ENCODE data around the gene OPCML. TPM values are rescaled to one million over a fixed set of nuclear protein-coding genes. Genes with fewer than 3 reads are reported as not detected.

Gene OPCML
- total RNA-seq, 1 experiment from 2014 or later = 0.13 TPM

GRCh38 chr11:133127741-133128140 is 404.6 kb downstream of the OPCML start:
- intact Hi-C loops (cut with micrococcal nuclease; ENCODE audit: unreplicated experiment) = no loop called here
- BruUV-seq (replicated peaks) = no TSS peak
- TF ChIP-seq EZH2 (IDR thresholded peaks at IDR 0.05; ENCODE audit: borderline replicate concordance, low read depth, low read length, poor library complexity, severe bottlenecking) = no peak
- no peak for TF ChIP-seq CTCF (conservative IDR thresholded peaks at IDR 0.05; ENCODE audit: low read depth, low read length)
- peaks cover 17% of the 10 kb centered on the region for H3K27me3 ChIP-seq (replicated peaks; ENCODE audit: insufficient read depth, low read depth, low read length, poor library complexity)
- H3K27ac ChIP-seq (ENCODE audit: low read depth, low read length, poor library complexity, severe bottlenecking) = no peak overlapping the region
- CTCF ChIA-PET = no interaction called here
- DNase-seq (ENCODE audit: low spot score) = no peak
- H3K36me3 ChIP-seq (ENCODE audit: insufficient read depth, low read length, poor library complexity, severe bottlenecking) = no peaks in the 10 kb centered on the region
- H3K9me3 ChIP-seq (ENCODE audit: low read depth, low read length, poor library complexity, severe bottlenecking) = no peaks in the 10 kb centered on the region
- POLR2A ChIA-PET (ENCODE audit: low non-redundant PET) = no interaction called here
- no peak overlapping the region for H3K4me3 ChIP-seq (ENCODE audit: low read depth, low read length, poor library complexity, severe bottlenecking)
- H3K4me1 ChIP-seq (ENCODE audit: insufficient read depth, low read length, poor library complexity, severe bottlenecking) = no peaks in the 10 kb centered on the region

- Histone ChIP-seq H3K27me3 (replicated peaks; ENCODE audit: insufficient read depth, low read depth, low read length, poor library complexity) (peaks cover 12% of the 10 kb centered on the region), H3K4me3 (ENCODE audit: low read depth, low read length, poor library complexity, severe bottlenecking) (no peak overlapping the region), H3K4me1 (ENCODE audit: insufficient read depth, low read length, poor library complexity, severe bottlenecking) (no peaks in the 10 kb centered on the region), H3K36me3 (ENCODE audit: insufficient read depth, low read length, poor library complexity, severe bottlenecking) (no peaks in the 10 kb centered on the region), H3K27ac (ENCODE audit: low read depth, low read length, poor library complexity, severe bottlenecking) (no peak overlapping the region), H3K9me3 (ENCODE audit: low read depth, low read length, poor library complexity, severe bottlenecking) (no peaks in the 10 kb centered on the region)
- ChIA-PET POLR2A (ENCODE audit: low non-redundant PET) (no interaction called here), CTCF (no interaction called here)
- intact Hi-C loops (cut with micrococcal nuclease; ENCODE audit: unreplicated experiment) = no loop called here
- no peak for TF ChIP-seq EZH2 (IDR thresholded peaks at IDR 0.05; ENCODE audit: borderline replicate concordance, low read depth, low read length, poor library complexity, severe bottlenecking)
- TF ChIP-seq CTCF (conservative IDR thresholded peaks at IDR 0.05; ENCODE audit: low read depth, low read length) = no peak
- BruUV-seq (replicated peaks) = no TSS peak
- DNase-seq (ENCODE audit: low spot score) = no peak
Measured at GRCh38 chr11:133123796-133124195, 408.5 kb downstream of the OPCML start.

- peaks cover 12% of the 10 kb centered on the region for H3K27me3 ChIP-seq (replicated peaks; ENCODE audit: insufficient read depth, low read depth, low read length, poor library complexity)
- POLR2A ChIA-PET (ENCODE audit: low non-redundant PET) = no interaction called here
- no peak for TF ChIP-seq EZH2 (IDR thresholded peaks at IDR 0.05; ENCODE audit: borderline replicate concordance, low read depth, low read length, poor library complexity, severe bottlenecking)
- TF ChIP-seq CTCF (conservative IDR thresholded peaks at IDR 0.05; ENCODE audit: low read depth, low read length) = no peak
- no TSS peak for BruUV-seq (replicated peaks)
- H3K9me3 ChIP-seq (ENCODE audit: low read depth, low read length, poor library complexity, severe bottlenecking) = no peaks in the 10 kb centered on the region
- intact Hi-C loops (cut with micrococcal nuclease; ENCODE audit: unreplicated experiment) = no loop called here
- no peak overlapping the region for H3K27ac ChIP-seq (ENCODE audit: low read depth, low read length, poor library complexity, severe bottlenecking)
- H3K4me3 ChIP-seq (ENCODE audit: low read depth, low read length, poor library complexity, severe bottlenecking) = no peak overlapping the region
- H3K36me3 ChIP-seq (ENCODE audit: insufficient read depth, low read length, poor library complexity, severe bottlenecking) = no peaks in the 10 kb centered on the region
- H3K4me1 ChIP-seq (ENCODE audit: insufficient read depth, low read length, poor library complexity, severe bottlenecking) = no peaks in the 10 kb centered on the region
- CTCF ChIA-PET = no interaction called here
- no peak for DNase-seq (ENCODE audit: low spot score)
Measured at GRCh38 chr11:133123366-133123765, 408.9 kb downstream of the OPCML start.

All from A673 (cell line).